Mammary epithelial cell (primary cell): ENCODE measurements around the gene NTSR2.

Source experiments
- CTCF ChIP-seq, 2 donors: IDR thresholded peaks in 1 of 2; conservative IDR thresholded peaks in 1 of 2; 2 replicates each; pipeline ENCODE4 v1.5.1; 2011 to 2012; ENCODE audit warnings: inconsistent platforms in 2 of 2, low read length in 2 of 2, mild to moderate bottlenecking in 2 of 2, control low read depth in 1 of 2, low read depth in 1 of 2; ENCODE audit not compliant: insufficient read depth in 1 of 2; ENCODE audit errors: extremely low read depth in 1 of 2
- EZH2 ChIP-seq: IDR thresholded peaks from 2 replicates; pipeline ENCODE4 v1.6.1; 2012; ENCODE audit warnings: low read length, inconsistent platforms, borderline replicate concordance

- no peak for TF ChIP-seq CTCF (conservative IDR thresholded peaks at IDR 0.05 in 1 of 2, IDR thresholded peaks at IDR 0.05 in 1 of 2; ENCODE audit: extremely low read depth in 1 of 2, insufficient read depth in 1 of 2, low read depth in 1 of 2, low read length in 2 of 2)
- no peak for TF ChIP-seq EZH2
These were observed 43.8 kb upstream of the NTSR2 start for GRCh38 chr2:11713815-11714214.
